ENCODE results near the gene SPACA4. TPM values are rescaled to one million over a fixed set of nuclear protein-coding genes. Genes with fewer than 3 reads are reported as not detected.

Gene SPACA4
- total RNA-seq, 1 experiment from 2014 or later = not detected

DNA sequence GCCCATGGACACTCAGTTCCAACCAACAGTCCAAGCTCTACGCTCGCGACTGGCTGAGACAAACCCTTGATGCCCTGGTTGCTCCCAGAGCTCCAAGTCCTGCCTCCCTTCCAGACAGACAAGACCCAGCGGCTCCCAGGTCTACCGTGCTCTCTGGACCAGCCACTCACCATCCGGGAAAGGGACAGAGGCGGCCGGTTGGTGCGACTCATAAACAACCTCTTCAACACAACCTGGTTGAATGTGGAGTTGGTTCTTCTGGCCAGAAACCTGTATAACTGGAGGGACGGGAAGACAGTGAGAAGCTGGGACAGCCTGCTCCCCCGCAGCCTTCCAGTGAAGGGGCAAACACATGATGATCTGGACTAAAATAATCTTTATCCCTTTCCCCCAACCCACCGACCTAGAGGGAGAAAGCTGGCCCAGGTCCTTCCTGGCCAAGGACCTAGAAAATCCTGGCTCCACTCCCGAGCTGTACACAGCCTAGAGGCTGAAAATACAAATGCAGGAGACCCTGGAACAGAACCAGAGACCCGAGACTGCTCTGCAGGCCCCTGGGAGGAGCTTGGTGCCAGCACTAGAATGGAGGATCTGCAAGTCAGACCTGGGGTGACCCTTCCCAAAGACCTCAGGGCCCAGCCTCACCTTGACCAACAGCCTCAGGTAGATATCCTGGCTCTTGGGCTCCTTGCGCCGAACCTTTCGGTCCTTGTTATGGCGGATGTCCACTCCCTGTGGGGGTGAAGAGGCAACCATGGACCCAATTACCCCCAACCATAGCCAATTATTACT lies 10.8 kb downstream of the SPACA4 start:
- no peak overlapping the region for H2BK5ac ChIP-seq (ENCODE audit: insufficient read length, low read length)
- peaks cover 40 to 54% of the 10 kb centered on the region in 2 experiments for H3K4me1 Mint-ChIP-seq
- H3K9me3 Mint-ChIP-seq = no peaks in the 10 kb centered on the region; a peak in 1 of 5 replicates
- no peak overlapping the region for H4K5ac ChIP-seq (ENCODE audit: insufficient read length, low read depth, low read length)
- no peak overlapping the region for H3K18ac ChIP-seq (ENCODE audit: insufficient read length, low read depth, low read length)
- no peak overlapping the region for H2BK20ac ChIP-seq (ENCODE audit: low read depth, low read length, poor library complexity, severe bottlenecking)
- no peak overlapping the region for H3K56ac ChIP-seq (ENCODE audit: insufficient read length, low read depth, low read length)
- peak overlapping the region; percentile 99 for H3K9ac ChIP-seq (ENCODE audit: extremely low read depth, insufficient read length, low read length)
- peaks cover 10% of the 10 kb centered on the region for H3K23me2 ChIP-seq (ENCODE audit: insufficient read length, low read depth, low read length, poor library complexity, severe bottlenecking)
- H2BK120ac ChIP-seq (ENCODE audit: low read depth, low read length, poor library complexity, severe bottlenecking) = no peak overlapping the region
- H3K27ac Mint-ChIP-seq = peak overlapping the region; percentile 96 to 100 (median 99); a peak in 6 of 7 replicates
- no peak overlapping the region for H2AK5ac ChIP-seq (ENCODE audit: insufficient read length, low read length)
- H3K4me2 ChIP-seq (ENCODE audit: insufficient read depth, insufficient read length, low read length) = peak overlapping the region; percentile 87
- peaks cover 40 to 59% (median 53%) of the 10 kb centered on the region in 3 experiments for H3K36me3 Mint-ChIP-seq (ENCODE audit: insufficient read depth in 1 of 3, low read depth in 3 of 3)
- no peak overlapping the region for H4K91ac ChIP-seq (ENCODE audit: insufficient read length, low read depth, low read length)
- no CpG with 5 or more reads among the region's 18 CpGs for WGBS (ENCODE audit: extremely low coverage, insufficient read length, low lambda C conversion rate)
- H3K79me1 ChIP-seq (ENCODE audit: insufficient read depth, low read depth, low read length, poor library complexity, severe bottlenecking) = peaks cover 4% of the 10 kb centered on the region
- H3T11ph ChIP-seq (ENCODE audit: low read length) = no peak overlapping the region
- H3K4me1 ChIP-seq (ENCODE audit: insufficient read depth, low read length) = peaks cover 3% of the 10 kb centered on the region; the same call in 1 of the 2 replicates
- TF ChIP-seq, protein P1, sequence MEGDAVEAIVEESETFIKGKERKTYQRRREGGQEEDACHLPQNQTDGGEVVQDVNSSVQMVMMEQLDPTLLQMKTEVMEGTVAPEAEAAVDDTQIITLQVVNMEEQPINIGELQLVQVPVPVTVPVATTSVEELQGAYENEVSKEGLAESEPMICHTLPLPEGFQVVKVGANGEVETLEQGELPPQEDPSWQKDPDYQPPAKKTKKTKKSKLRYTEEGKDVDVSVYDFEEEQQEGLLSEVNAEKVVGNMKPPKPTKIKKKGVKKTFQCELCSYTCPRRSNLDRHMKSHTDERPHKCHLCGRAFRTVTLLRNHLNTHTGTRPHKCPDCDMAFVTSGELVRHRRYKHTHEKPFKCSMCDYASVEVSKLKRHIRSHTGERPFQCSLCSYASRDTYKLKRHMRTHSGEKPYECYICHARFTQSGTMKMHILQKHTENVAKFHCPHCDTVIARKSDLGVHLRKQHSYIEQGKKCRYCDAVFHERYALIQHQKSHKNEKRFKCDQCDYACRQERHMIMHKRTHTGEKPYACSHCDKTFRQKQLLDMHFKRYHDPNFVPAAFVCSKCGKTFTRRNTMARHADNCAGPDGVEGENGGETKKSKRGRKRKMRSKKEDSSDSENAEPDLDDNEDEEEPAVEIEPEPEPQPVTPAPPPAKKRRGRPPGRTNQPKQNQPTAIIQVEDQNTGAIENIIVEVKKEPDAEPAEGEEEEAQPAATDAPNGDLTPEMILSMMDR (conservative IDR thresholded peaks at IDR 0.05) = no peak
- H2BK15ac ChIP-seq (ENCODE audit: low read depth, low read length) = no peak overlapping the region
- no peak overlapping the region for H4K8ac ChIP-seq (replicated peaks; ENCODE audit: insufficient read length, low read depth, low read length)
- H2AFZ ChIP-seq (ENCODE audit: low read length) = no peak overlapping the region
- no peak overlapping the region for H3K23ac ChIP-seq (ENCODE audit: insufficient read length, low read depth, low read length)
- H3K4me3 Mint-ChIP-seq = peak overlapping the region; percentile 97 to 99
- no peaks in the 10 kb centered on the region for H4K20me1 ChIP-seq (ENCODE audit: control insufficient read depth, insufficient read depth, insufficient read length)
- no peak overlapping the region for H2BK12ac ChIP-seq (ENCODE audit: insufficient read length, low read depth, low read length)
- DNase-seq = peak; percentile 28
- no peaks in the 10 kb centered on the region for H3K9me3 ChIP-seq (ENCODE audit: control insufficient read depth, low read depth, low read length)
- H3K79me2 ChIP-seq (ENCODE audit: insufficient read depth, low read length) = peaks cover 18% of the 10 kb centered on the region
- no peak overlapping the region for H3K27ac ChIP-seq (ENCODE audit: insufficient read length, low read depth, low read length)
- no peaks in the 10 kb centered on the region; the same call in 1 of the 2 replicates for H3K27me3 Mint-ChIP-seq (ENCODE audit: low read depth)
- H3K4ac ChIP-seq (ENCODE audit: low read depth, low read length) = no peak overlapping the region
- H3K14ac ChIP-seq (ENCODE audit: insufficient read depth, low read length) = no peak overlapping the region
- H3K27me3 ChIP-seq (ENCODE audit: insufficient read depth, low read length) = no peaks in the 10 kb centered on the region
